ENCODE results near the gene IPO8. TPM values are rescaled to one million over a fixed set of nuclear protein-coding genes. Genes with fewer than 3 reads are reported as not detected.
A peak's percentile ranks its signal among the peaks of the same experiment; 100 is the strongest.
"Not testable (repeated sequence)": the region's sequence is repeated elsewhere in the genome, so short reads cannot be mapped to it uniquely, and the experiment has no call there.

The IPO8 gene
- total RNA-seq, 2 donors from 2014 or later = 15.8 to 45.4 TPM

DNA sequence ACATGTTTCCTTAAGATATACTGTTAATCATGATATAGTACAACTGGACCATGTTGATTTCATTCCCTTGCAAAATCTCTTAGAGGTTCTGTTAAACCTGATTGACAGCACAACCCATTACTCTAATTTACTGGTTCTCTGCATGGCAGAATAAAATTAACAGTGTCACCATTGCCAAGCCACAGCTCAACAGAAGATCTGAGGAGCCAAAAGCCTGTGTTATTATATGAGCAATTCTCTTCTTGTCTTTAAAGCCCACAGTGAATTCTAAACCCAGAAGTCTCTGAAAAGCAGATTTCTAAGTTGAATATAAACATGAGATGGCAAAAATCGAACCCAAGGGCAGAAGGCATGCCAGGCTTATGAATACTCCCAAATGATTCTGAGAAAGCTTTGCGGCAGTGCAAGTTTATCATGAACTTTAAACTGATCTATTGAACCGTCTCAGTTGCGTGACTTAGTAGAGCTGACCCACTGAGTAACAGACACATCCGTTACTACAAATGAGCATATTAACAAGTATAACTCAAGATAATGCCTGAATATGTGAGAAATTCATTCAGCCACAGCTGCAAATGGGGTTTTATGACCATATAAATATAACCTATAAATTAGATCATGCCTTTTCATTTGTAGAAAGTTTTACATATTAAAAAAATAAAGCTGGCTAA lies 78.2 kb downstream of the IPO8 start:
- TF ChIP-seq, protein P1, sequence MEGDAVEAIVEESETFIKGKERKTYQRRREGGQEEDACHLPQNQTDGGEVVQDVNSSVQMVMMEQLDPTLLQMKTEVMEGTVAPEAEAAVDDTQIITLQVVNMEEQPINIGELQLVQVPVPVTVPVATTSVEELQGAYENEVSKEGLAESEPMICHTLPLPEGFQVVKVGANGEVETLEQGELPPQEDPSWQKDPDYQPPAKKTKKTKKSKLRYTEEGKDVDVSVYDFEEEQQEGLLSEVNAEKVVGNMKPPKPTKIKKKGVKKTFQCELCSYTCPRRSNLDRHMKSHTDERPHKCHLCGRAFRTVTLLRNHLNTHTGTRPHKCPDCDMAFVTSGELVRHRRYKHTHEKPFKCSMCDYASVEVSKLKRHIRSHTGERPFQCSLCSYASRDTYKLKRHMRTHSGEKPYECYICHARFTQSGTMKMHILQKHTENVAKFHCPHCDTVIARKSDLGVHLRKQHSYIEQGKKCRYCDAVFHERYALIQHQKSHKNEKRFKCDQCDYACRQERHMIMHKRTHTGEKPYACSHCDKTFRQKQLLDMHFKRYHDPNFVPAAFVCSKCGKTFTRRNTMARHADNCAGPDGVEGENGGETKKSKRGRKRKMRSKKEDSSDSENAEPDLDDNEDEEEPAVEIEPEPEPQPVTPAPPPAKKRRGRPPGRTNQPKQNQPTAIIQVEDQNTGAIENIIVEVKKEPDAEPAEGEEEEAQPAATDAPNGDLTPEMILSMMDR (IDR thresholded peaks at IDR 0.05) = no peak
- no peak for TF ChIP-seq POLR2A (IDR thresholded peaks at IDR 0.05)
- 65 to 68% methylated on average over 5 of the region's 5 CpGs for WGBS, 2 donors

DNA sequence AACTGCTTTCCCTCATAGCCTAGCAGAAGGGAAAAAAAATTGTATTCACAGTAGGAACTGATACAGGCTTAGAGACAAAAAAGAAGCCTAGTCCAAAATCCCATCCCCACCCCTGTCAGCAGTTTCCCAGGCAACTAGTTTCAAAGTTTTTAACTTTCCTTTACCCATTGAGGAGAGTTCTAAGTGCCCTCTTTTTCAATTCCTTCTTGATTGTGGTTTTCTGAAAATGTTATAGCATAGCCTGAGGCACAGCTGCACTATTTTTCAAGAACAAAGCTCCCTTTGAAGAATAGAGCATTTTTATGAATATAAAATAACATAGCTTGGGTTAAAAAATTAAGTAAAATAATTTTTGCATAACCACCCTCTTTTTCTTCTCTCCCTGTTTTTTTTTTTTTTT lies 81.6 kb downstream of the IPO8 start:
- intact Hi-C loops (cut with DNase I) = no loop called here
- ATAC-seq (no peak), DNase-seq (no peak)
- Histone ChIP-seq H3K27me3 (no peaks in the 10 kb centered on the region), H3K4me1 (peaks cover 14% of the 10 kb centered on the region), H3K36me3 (replicated peaks in 1 of 2; ENCODE audit: insufficient read depth in 1 of 2, low read depth in 2 of 2) (no peaks in the 10 kb centered on the region), H3K27ac (peak overlapping the region in 2 of 4 donors; percentile 76 to 85), H3K9me3 (no peaks in the 10 kb centered on the region), H3K4me3 (no peak overlapping the region)
- TF ChIP-seq, protein P1 (IDR thresholded peaks at IDR 0.05) = no peak
- TF ChIP-seq POLR2A (IDR thresholded peaks at IDR 0.05) = no peak

More for the DNA sequence above, 78.2 kb downstream of the IPO8 start:
- H3K36me3 ChIP-seq (replicated peaks in 1 of 2; ENCODE audit: insufficient read depth in 1 of 2, low read depth in 2 of 2) = no peaks in the 10 kb centered on the region
- no peak for ATAC-seq
- no peak for DNase-seq
- intact Hi-C loops (cut with DNase I) = no loop called here
- H3K4me3 ChIP-seq = no peak overlapping the region
- peaks cover 14% of the 10 kb centered on the region for H3K4me1 ChIP-seq
- H3K9me3 ChIP-seq = no peaks in the 10 kb centered on the region
- H3K27me3 ChIP-seq = no peaks in the 10 kb centered on the region
- no peak overlapping the region for H3K27ac ChIP-seq

DNA sequence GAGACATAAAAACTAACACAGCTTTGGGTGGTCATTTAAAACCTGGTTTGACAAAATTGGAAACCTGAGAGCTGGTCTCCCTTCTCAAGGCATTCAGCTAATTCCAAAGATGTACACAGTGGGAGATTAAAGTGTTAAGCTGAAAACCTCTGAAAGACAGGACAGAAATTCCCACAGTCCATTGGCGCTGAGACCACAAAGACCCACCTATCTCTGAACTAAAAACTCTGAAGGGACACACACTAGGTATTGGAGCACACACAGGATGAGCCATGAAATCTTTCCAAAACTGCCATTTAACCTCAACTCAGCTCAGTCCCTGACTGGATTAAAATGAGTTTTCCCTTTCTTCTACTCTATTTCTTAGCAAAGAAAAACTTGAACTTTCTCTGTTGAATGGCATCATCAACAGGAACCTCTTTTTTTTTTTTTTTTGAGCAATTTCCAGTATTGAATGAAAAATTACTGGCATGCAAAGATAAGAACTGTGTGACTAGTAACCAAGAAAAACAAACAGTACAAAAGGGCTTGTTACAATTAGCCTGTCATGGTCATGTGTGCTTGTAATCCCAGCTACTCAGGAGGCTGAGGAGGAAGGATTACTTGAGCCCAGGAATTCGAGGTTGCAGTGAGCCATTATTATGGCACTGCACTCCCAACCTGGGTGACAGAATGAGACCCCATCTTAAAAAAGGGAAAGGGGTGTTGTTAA lies 82.4 kb downstream of the IPO8 start:
- ATAC-seq = peak; percentile 100
- intact Hi-C loops (cut with DNase I) = no loop called here
- 12 to 23% methylated on average over 2 of the region's 2 CpGs for WGBS, 2 donors
- Histone ChIP-seq H3K27ac (peak overlapping the region in 2 of 4 donors; percentile 76 to 85), H3K4me3 (no peak overlapping the region), H3K27me3 (no peaks in the 10 kb centered on the region), H3K36me3 (replicated peaks in 1 of 2; ENCODE audit: insufficient read depth in 1 of 2, low read depth in 2 of 2) (no peaks in the 10 kb centered on the region), H3K9me3 (no peaks in the 10 kb centered on the region), H3K4me1 (peaks cover 14% of the 10 kb centered on the region)
- TF ChIP-seq, protein P1 (IDR thresholded peaks at IDR 0.05) = no peak
- TF ChIP-seq POLR2A (IDR thresholded peaks at IDR 0.05) = no peak
- DNase-seq = peak in 3 of 4 donors; percentile 17 to 24 (median 21)

DNA sequence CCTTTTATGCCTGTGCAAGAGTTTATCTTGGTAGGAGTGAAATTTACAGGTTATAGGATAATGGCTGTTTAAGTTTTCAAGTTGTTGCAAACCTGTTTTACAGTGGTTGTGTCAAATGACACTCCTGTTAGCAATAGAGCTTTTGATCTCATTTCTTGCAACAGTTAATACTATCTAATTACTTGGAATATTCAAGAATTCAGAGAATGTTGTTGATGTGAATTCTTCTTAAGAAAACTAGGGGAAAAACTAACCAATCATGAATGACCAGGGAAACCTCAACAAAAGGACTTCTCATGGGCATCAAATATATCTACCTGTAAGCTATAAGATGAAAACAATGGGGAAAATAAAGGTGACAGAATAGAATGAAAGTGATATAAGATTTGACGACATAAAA lies 85.0 kb downstream of the IPO8 start:
- no peak for ATAC-seq
- Histone ChIP-seq H3K4me1 (peaks cover 14% of the 10 kb centered on the region), H3K36me3 (replicated peaks in 1 of 2; ENCODE audit: insufficient read depth in 1 of 2, low read depth in 2 of 2) (no peaks in the 10 kb centered on the region), H3K27me3 (no peaks in the 10 kb centered on the region), H3K9me3 (no peaks in the 10 kb centered on the region), H3K4me3 (no peak overlapping the region), H3K27ac (no peak overlapping the region)
- no peak for TF ChIP-seq POLR2A (IDR thresholded peaks at IDR 0.05)
- TF ChIP-seq, protein P1 (IDR thresholded peaks at IDR 0.05) = no peak
- DNase-seq = no peak
- intact Hi-C loops (cut with DNase I) = no loop called here
- WGBS, 2 donors = 81 to 92% methylated on average over 1 of the region's 1 CpG

DNA sequence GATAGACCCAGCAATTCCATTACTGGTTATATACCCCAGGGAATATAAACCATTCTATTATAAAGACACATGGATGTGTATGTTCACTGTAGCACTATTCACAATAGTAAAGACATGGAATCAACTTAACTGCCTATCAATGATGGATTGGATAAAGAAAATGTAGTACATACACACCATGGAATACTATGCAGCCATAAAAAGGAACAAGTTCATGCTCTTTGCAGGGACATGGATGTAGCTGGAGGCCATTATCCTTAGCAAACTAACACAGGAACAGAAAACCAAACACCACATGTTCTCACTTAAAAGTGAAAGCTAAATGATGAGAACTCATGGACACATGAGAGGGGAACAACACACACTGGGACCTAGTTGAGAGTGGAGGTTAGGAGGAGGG lies 85.8 kb downstream of the IPO8 start:
- H3K36me3 ChIP-seq (replicated peaks in 1 of 2; ENCODE audit: insufficient read depth in 1 of 2, low read depth in 2 of 2); ATAC-seq; H3K4me3 ChIP-seq; H3K27ac ChIP-seq; H3K9me3 ChIP-seq; H3K27me3 ChIP-seq; DNase-seq; intact Hi-C loops (cut with DNase I): not testable (repeated sequence)
- peaks cover 14% of the 10 kb centered on the region for H3K4me1 ChIP-seq

DNA sequence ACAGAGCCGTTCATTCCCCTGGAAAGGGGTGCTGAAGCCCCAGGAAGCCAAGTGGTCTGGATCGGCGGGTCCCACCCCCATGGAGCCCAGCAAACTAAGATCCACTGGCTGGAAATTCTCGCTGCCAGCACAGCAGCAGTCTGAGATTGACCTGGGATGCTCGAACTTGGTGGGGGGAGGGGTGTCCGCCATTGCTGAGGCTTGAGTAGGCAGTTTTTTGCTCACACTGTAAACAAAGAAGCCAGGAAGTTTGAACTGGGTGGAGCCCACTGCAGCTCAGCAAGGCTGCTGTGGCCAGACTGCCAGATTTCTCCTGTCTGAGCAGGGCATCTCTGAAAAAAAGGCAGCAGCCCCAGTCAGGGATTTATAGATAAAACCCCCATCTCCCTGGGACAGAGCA lies 91.4 kb downstream of the IPO8 start:
- H3K27me3 ChIP-seq; H3K27ac ChIP-seq; H3K36me3 ChIP-seq (replicated peaks in 1 of 2; ENCODE audit: insufficient read depth in 1 of 2, low read depth in 2 of 2); H3K4me3 ChIP-seq; DNase-seq; ATAC-seq; H3K4me1 ChIP-seq; intact Hi-C loops (cut with DNase I); H3K9me3 ChIP-seq: not testable (repeated sequence)
- WGBS, 2 donors = 66 to 93% methylated on average over 5 of the region's 6 CpGs
